Measurements from ENCODE around the gene OR5B12. TPM values are rescaled to one million over a fixed set of nuclear protein-coding genes. Genes with fewer than 3 reads are reported as not detected.

The OR5B12 gene
- total RNA-seq, 1 donor from 2014 or later: not detected

GRCh38 chr11:58394195-58394594, 47.8 kb downstream of the OR5B12 start:
- no peak for TF ChIP-seq CTCF (IDR thresholded peaks at IDR 0.05; ENCODE audit: borderline replicate concordance)
- no peak overlapping the region for H3K4me3 ChIP-seq
- intact Hi-C loops (cut with micrococcal nuclease): no loop called here
- no peaks in the 10 kb centered on the region for H3K4me1 ChIP-seq
- H3K27me3 ChIP-seq (ENCODE audit: low read depth): no peaks in the 10 kb centered on the region
- DNase-seq: no peak
- H3K27ac ChIP-seq (replicated peaks): no peak overlapping the region
- no peaks in the 10 kb centered on the region for H3K36me3 ChIP-seq
- peaks cover 23% of the 10 kb centered on the region for H3K9me3 ChIP-seq (replicated peaks)

- Histone ChIP-seq H3K4me1 (no peaks in the 10 kb centered on the region), H3K9me3 (replicated peaks) (peaks cover 23% of the 10 kb centered on the region), H3K27ac (replicated peaks) (no peak overlapping the region), H3K27me3 (ENCODE audit: low read depth) (no peaks in the 10 kb centered on the region), H3K36me3 (no peaks in the 10 kb centered on the region), H3K4me3 (no peak overlapping the region)
- intact Hi-C loops (cut with micrococcal nuclease): no loop called here
- no peak for TF ChIP-seq CTCF (IDR thresholded peaks at IDR 0.05; ENCODE audit: borderline replicate concordance)
- DNase-seq: no peak
Observed at GRCh38 chr11:58392746-58393145, 49.3 kb downstream of the OR5B12 start.

- H3K27me3 ChIP-seq (ENCODE audit: low read depth): no peaks in the 10 kb centered on the region
- H3K27ac ChIP-seq (replicated peaks): no peak overlapping the region
- peaks cover 23% of the 10 kb centered on the region for H3K9me3 ChIP-seq (replicated peaks)
- H3K4me3 ChIP-seq: no peak overlapping the region
- no peak for TF ChIP-seq CTCF (IDR thresholded peaks at IDR 0.05; ENCODE audit: borderline replicate concordance)
- no peak for DNase-seq
- intact Hi-C loops (cut with micrococcal nuclease): no loop called here
- H3K4me1 ChIP-seq: no peaks in the 10 kb centered on the region
- no peaks in the 10 kb centered on the region for H3K36me3 ChIP-seq
Observed at GRCh38 chr11:58391879-58392278, 50.2 kb downstream of the OR5B12 start.

GRCh38 chr11:58390551-58391063, 51.4 kb downstream of the OR5B12 start:
- TF ChIP-seq CTCF (IDR thresholded peaks at IDR 0.05; ENCODE audit: borderline replicate concordance): no peak
- Histone ChIP-seq H3K27me3 (ENCODE audit: low read depth) (no peaks in the 10 kb centered on the region), H3K9me3 (replicated peaks) (peaks cover 18% of the 10 kb centered on the region), H3K36me3 (no peaks in the 10 kb centered on the region), H3K4me3 (no peak overlapping the region), H3K4me1 (no peaks in the 10 kb centered on the region), H3K27ac (replicated peaks) (no peak overlapping the region)
- DNase-seq: no peak
- intact Hi-C loops (cut with micrococcal nuclease): no loop called here

Other genes with a start within 250 kb of the OR5B12 start
- not detected for gene OR1S2, start 238.1 kb downstream of the OR5B12 start, total RNA-seq
- gene OR1S1, start 229.5 kb downstream of the OR5B12 start, total RNA-seq: not detected
- not detected for gene OR10Q1, start 213.3 kb downstream of the OR5B12 start, total RNA-seq
- gene OR10W1, start 174.0 kb downstream of the OR5B12 start, total RNA-seq: not detected
- gene OR5B17, start 83.2 kb downstream of the OR5B12 start, total RNA-seq: not detected
- not detected for gene OR5B3, start 35.4 kb downstream of the OR5B12 start, total RNA-seq
- not detected for gene OR5B2, start 14.1 kb downstream of the OR5B12 start, total RNA-seq
- not detected for gene OR5B21, start 65.9 kb upstream of the OR5B12 start, total RNA-seq
- 4.4 TPM for gene LPXN, start 133.6 kb upstream of the OR5B12 start, total RNA-seq
- gene ZFP91, start 136.8 kb upstream of the OR5B12 start, total RNA-seq: 60.5 TPM
- gene CNTF, start 180.4 kb upstream of the OR5B12 start, total RNA-seq: 0.93 TPM